IMR-90 (cell line): ENCODE results near the gene NKAIN2. TPM values are rescaled to one million over a fixed set of nuclear protein-coding genes. Genes with fewer than 3 reads are reported as not detected.

ENCODE experiments used
- ATAC-seq: fragments of 200-7000 bp; cut with Tn5 transposase; 2 replicates; pipeline ENCODE4 v1.9.1; 2020; ENCODE audit warnings: low read depth, mild to moderate bottlenecking, moderate library complexity
- BruUV-seq: library from RNA; stranded (reverse); fragments of 400-500 nt; replicated peaks from 2 replicates; lab custom pipeline; 2021; lab: Mats Ljungman, UMichigan
- CTCF ChIA-PET: fragments of 300-600 bp; formaldehyde crosslinking; extraction: SDS; loops from one replicate; lab custom pipeline; 2021; ENCODE audit warnings: antibody characterized with exemption; lab: Yijun Ruan, JAX
- POLR2A ChIA-PET: fragments of 300-600 bp; sonication (Branson Sonifier 250); formaldehyde crosslinking; loops from one replicate; lab custom pipeline; 2022; ENCODE audit warnings: antibody characterized with exemption; ENCODE audit not compliant: unreplicated experiment; lab: Charles Lee
- DNase-seq: peaks from one replicate; pipeline ENCODE4 v3.0.0; 2013
- H2AFZ ChIP-seq: replicated peaks from 2 replicates; pipeline ENCODE3; 2013; ENCODE audit warnings: low read length, mild to moderate bottlenecking; ENCODE audit not compliant: poor library complexity
- H2AK5ac ChIP-seq: 2 replicates; pipeline ENCODE4 v1.6.1; 2013; ENCODE audit warnings: low read depth, low read length, inconsistent platforms
- H2AK9ac ChIP-seq: replicated peaks from 2 replicates; pipeline ENCODE3; 2013; ENCODE audit warnings: mild to moderate bottlenecking, low read depth, low read length, moderate library complexity; ENCODE audit not compliant: poor library complexity
- H2BK120ac ChIP-seq: 2 replicates; pipeline ENCODE4 v1.6.1; 2013; ENCODE audit warnings: low read depth, low read length, inconsistent platforms
- H2BK15ac ChIP-seq: 3 replicates; pipeline ENCODE4 v1.6.1; 2013; ENCODE audit warnings: low read depth, low read length, inconsistent platforms
- H2BK20ac ChIP-seq: 2 replicates; pipeline ENCODE4 v1.6.1; 2013; ENCODE audit warnings: low read depth, mild to moderate bottlenecking, inconsistent platforms, low read length, moderate library complexity
- H2BK5ac ChIP-seq: 2 replicates; pipeline ENCODE4 v1.6.1; 2013; ENCODE audit warnings: mild to moderate bottlenecking, low read depth, low read length, inconsistent platforms; ENCODE audit not compliant: poor library complexity, severe bottlenecking
- H3K14ac ChIP-seq: replicated peaks from 2 replicates; pipeline ENCODE4 v1.6.1; 2013; ENCODE audit warnings: low read depth, low read length, inconsistent platforms
- H3K18ac ChIP-seq: 2 replicates; pipeline ENCODE4 v1.6.1; 2013; ENCODE audit warnings: low read depth, low read length, control low read depth
- H3K23ac ChIP-seq: 2 replicates; pipeline ENCODE4 v1.6.1; 2013; ENCODE audit warnings: low read depth, low read length, inconsistent platforms
- H3K27ac ChIP-seq: 2 replicates; pipeline ENCODE4 v1.5.1; 2013; ENCODE audit warnings: mild to moderate bottlenecking, control low read depth, low read length; ENCODE audit not compliant: insufficient read depth
- H3K27me3 ChIP-seq: 2 replicates; pipeline ENCODE4 v1.6.1; 2013; ENCODE audit warnings: low read length; ENCODE audit not compliant: control insufficient read depth, insufficient read depth
- H3K36me3 ChIP-seq: 2 replicates; pipeline ENCODE4 v1.6.1; 2013; ENCODE audit warnings: low read length, mixed read lengths; ENCODE audit not compliant: control insufficient read depth, insufficient read depth
- H3K4ac ChIP-seq: 2 replicates; pipeline ENCODE4 v1.6.1; 2013; ENCODE audit warnings: low read depth, low read length, inconsistent platforms
- H3K4me1 ChIP-seq: 2 replicates; pipeline ENCODE4 v1.6.1; 2013; ENCODE audit warnings: low read length, mixed read lengths; ENCODE audit not compliant: control insufficient read depth, insufficient read depth
- H3K4me2 ChIP-seq: 2 replicates; pipeline ENCODE4 v1.6.1; 2013; ENCODE audit warnings: low read depth, mild to moderate bottlenecking, control low read depth, low read length, moderate library complexity
- H3K4me3 ChIP-seq: 2 replicates; pipeline ENCODE4 v1.5.1; 2013; ENCODE audit warnings: low read depth, mild to moderate bottlenecking, control low read depth, low read length, moderate library complexity; ENCODE audit not compliant: insufficient read depth
- H3K56ac ChIP-seq: 2 replicates; pipeline ENCODE4 v1.6.1; 2013; ENCODE audit warnings: low read length, inconsistent platforms; ENCODE audit not compliant: insufficient read depth; ENCODE audit errors: extremely low read depth
- H3K79me1 ChIP-seq, 2 experiments: 2 replicates each; pipeline ENCODE4 v1.6.1; 2013; ENCODE audit warnings: low read length in 2 of 2, inconsistent platforms in 1 of 2, low read depth in 1 of 2
- H3K9ac ChIP-seq: 2 replicates; pipeline ENCODE4 v1.6.1; 2013; ENCODE audit warnings: low read depth, low read length, control low read depth
- H3K9me1 ChIP-seq: 2 replicates; pipeline ENCODE4 v1.6.1; 2013; ENCODE audit warnings: low read length, inconsistent platforms; ENCODE audit not compliant: insufficient read depth
- H3K9me3 ChIP-seq: 2 replicates; pipeline ENCODE4 v1.6.1; 2013; ENCODE audit warnings: low read length; ENCODE audit not compliant: control insufficient read depth, insufficient read depth
- H4K20me1 ChIP-seq: 2 replicates; pipeline ENCODE4 v1.6.1; 2013; ENCODE audit warnings: low read length, inconsistent platforms; ENCODE audit not compliant: insufficient read depth
- H4K5ac ChIP-seq: 2 replicates; pipeline ENCODE4 v1.6.1; 2013; ENCODE audit warnings: mild to moderate bottlenecking, low read depth, low read length, control low read depth
- H4K8ac ChIP-seq, 2 experiments: 2 replicates each; pipeline ENCODE4 v1.6.1; 2013; ENCODE audit warnings: low read depth in 2 of 2, low read length in 2 of 2, control low read depth in 1 of 2, inconsistent platforms in 1 of 2
- H4K91ac ChIP-seq: 2 replicates; pipeline ENCODE4 v1.6.1; 2013; ENCODE audit warnings: low read depth, low read length, inconsistent platforms; ENCODE audit not compliant: insufficient read depth
- RAD21 ChIP-seq: IDR thresholded peaks from 2 replicates; pipeline ENCODE4 v1.6.1; 2012; ENCODE audit warnings: low read length, improper control_type of control experiment
- WGBS, 2 experiments: methylation state at CpG; one replicate each; pipeline versions ENCODE4 v1.1.5 to v1.1.7; 2013; ENCODE audit warnings: missing lambda C conversion rate in 2 of 2; ENCODE audit not compliant: insufficient read length in 1 of 2; ENCODE audit errors: extremely low coverage in 2 of 2; 5-methylcytosine and 5-hydroxymethylcytosine counted together
- dilution Hi-C: fragments of 300-500 bp; cut with HindIII; formaldehyde crosslinking; loops from one replicate; pipeline ENCODE4 v1.14.3; 2018; ENCODE audit warnings: low sequenced_read_pairs; ENCODE audit not compliant: unreplicated experiment
- in situ Hi-C: fragments of 300-500 bp; cut with MboI; formaldehyde crosslinking; loops from 3 replicates; pipeline ENCODE4 v1.14.3; 2019; ENCODE audit warnings: low sequenced_read_pairs, inconsistent platforms, mixed read lengths
- intact Hi-C: fragments of 100-400 bp; cut with micrococcal nuclease; formaldehyde crosslinking; loops from 2 replicates; pipeline ENCODE4 v1.10.0; 2022
- polyA plus RNA-seq, 3 experiments: library from polyadenylated mRNA; depleted of rRNA; stranded (reverse); fragments of >200 nt; gene quantifications; 2 replicates each; pipeline ENCODE4 v1.2.3, GENCODE V29; 2012; ENCODE audit warnings: low replicate concordance in 1 of 3
- total RNA-seq: library from RNA; depleted of rRNA; stranded (reverse); fragments of >200 nt; gene quantifications from 2 replicates; pipeline ENCODE4 v1.2.3, GENCODE V29; 2012

The NKAIN2 gene
- total and polyA plus RNA-seq, 2 of the 4 experiments (the other 2 are of a cell fraction) = not detected

GRCh38 chr6:124577734-124578281 is 774.1 kb downstream of the NKAIN2 start:
- BruUV-seq = no TSS peak
- H3K4me2 ChIP-seq = no peak overlapping the region
- no peaks in the 10 kb centered on the region for H3K9me3 ChIP-seq
- H3K4ac ChIP-seq = no peak overlapping the region
- in situ Hi-C loops (no loop called here), intact Hi-C loops (no loop called here), dilution Hi-C loops (no loop called here)
- ATAC-seq (no peak), DNase-seq (no peak)
- H4K8ac ChIP-seq = no peak overlapping the region
- H4K20me1 ChIP-seq = no peaks in the 10 kb centered on the region
- H3K56ac ChIP-seq = no peak overlapping the region
- no peak overlapping the region for H3K27ac ChIP-seq
- no peak overlapping the region for H2AK9ac ChIP-seq
- no peaks in the 10 kb centered on the region for H3K9me1 ChIP-seq
- no peak overlapping the region for H3K9ac ChIP-seq
- ChIA-PET CTCF (no interaction called here), POLR2A (no interaction called here)
- no peak overlapping the region for H3K18ac ChIP-seq
- H2BK15ac ChIP-seq = no peak overlapping the region
- no peak overlapping the region for H2AFZ ChIP-seq
- no CpG with 5 or more reads among the region's 2 CpGs for WGBS, 2 experiments
- H3K79me1 ChIP-seq = no peaks in the 10 kb centered on the region
- H3K27me3 ChIP-seq = no peaks in the 10 kb centered on the region
- no peak overlapping the region for H4K5ac ChIP-seq
- H3K23ac ChIP-seq = no peak overlapping the region
- H3K36me3 ChIP-seq = no peaks in the 10 kb centered on the region
- no peak overlapping the region for H2AK5ac ChIP-seq
- no peak overlapping the region for H4K91ac ChIP-seq
- TF ChIP-seq RAD21 = no peak
- H3K14ac ChIP-seq = no peak overlapping the region
- H3K4me1 ChIP-seq = no peaks in the 10 kb centered on the region
- no peak overlapping the region for H2BK20ac ChIP-seq
- H2BK5ac ChIP-seq = no peak overlapping the region
- no peak overlapping the region for H2BK120ac ChIP-seq
- no peak overlapping the region for H3K4me3 ChIP-seq
